ENCODE results near the gene CRMP1. TPM values are rescaled to one million over a fixed set of nuclear protein-coding genes. Genes with fewer than 3 reads are reported as not detected.

Gene CRMP1
- total RNA-seq, 1 experiment from 2014 or later, result 134 TPM

DNA sequence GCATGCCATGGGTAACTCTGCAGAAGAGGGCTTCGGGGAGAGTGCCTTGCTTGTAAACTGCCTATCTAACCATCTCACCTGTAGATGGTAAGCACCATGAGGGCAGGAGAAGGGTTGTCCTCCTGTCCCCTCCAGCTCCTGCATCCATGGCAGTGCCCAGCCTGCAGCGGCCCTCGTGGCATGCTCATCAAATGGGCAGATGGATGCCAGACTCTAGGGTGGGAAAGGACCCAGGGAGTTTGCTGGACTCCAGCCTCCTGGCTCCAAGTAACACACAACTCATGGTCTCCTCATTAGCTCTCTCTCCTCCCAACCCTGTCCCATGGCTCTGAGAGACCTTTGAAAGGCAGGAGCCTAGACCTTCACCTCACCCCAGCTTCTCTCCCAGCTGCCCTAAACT lies 29.7 kb upstream of the CRMP1 start:
- POLR2A ChIA-PET, result no interaction called here
- no peak for TF ChIP-seq KAT7 (CRISPR knock-in tag; IDR thresholded peaks at IDR 0.05; ENCODE audit: borderline replicate concordance)
- TF ChIP-seq E2F1 (CRISPR knock-in tag; IDR thresholded peaks at IDR 0.05), result no peak
- no peak for TF ChIP-seq ZNF396 (CRISPR knock-in tag; IDR thresholded peaks at IDR 0.05; ENCODE audit: borderline replicate concordance)
- no peak for TF ChIP-seq FOXP4 (CRISPR knock-in tag; IDR thresholded peaks at IDR 0.05)
- TF ChIP-seq STAT6 (CRISPR knock-in tag; conservative IDR thresholded peaks at IDR 0.05; ENCODE audit: low read depth), result no peak
- TF ChIP-seq, protein P1, sequence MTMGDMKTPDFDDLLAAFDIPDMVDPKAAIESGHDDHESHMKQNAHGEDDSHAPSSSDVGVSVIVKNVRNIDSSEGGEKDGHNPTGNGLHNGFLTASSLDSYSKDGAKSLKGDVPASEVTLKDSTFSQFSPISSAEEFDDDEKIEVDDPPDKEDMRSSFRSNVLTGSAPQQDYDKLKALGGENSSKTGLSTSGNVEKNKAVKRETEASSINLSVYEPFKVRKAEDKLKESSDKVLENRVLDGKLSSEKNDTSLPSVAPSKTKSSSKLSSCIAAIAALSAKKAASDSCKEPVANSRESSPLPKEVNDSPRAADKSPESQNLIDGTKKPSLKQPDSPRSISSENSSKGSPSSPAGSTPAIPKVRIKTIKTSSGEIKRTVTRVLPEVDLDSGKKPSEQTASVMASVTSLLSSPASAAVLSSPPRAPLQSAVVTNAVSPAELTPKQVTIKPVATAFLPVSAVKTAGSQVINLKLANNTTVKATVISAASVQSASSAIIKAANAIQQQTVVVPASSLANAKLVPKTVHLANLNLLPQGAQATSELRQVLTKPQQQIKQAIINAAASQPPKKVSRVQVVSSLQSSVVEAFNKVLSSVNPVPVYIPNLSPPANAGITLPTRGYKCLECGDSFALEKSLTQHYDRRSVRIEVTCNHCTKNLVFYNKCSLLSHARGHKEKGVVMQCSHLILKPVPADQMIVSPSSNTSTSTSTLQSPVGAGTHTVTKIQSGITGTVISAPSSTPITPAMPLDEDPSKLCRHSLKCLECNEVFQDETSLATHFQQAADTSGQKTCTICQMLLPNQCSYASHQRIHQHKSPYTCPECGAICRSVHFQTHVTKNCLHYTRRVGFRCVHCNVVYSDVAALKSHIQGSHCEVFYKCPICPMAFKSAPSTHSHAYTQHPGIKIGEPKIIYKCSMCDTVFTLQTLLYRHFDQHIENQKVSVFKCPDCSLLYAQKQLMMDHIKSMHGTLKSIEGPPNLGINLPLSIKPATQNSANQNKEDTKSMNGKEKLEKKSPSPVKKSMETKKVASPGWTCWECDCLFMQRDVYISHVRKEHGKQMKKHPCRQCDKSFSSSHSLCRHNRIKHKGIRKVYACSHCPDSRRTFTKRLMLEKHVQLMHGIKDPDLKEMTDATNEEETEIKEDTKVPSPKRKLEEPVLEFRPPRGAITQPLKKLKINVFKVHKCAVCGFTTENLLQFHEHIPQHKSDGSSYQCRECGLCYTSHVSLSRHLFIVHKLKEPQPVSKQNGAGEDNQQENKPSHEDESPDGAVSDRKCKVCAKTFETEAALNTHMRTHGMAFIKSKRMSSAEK (CRISPR knock-in tag; IDR thresholded peaks at IDR 0.05; ENCODE audit: borderline replicate concordance), result no peak
- TF ChIP-seq ZNF671 (CRISPR knock-in tag; IDR thresholded peaks at IDR 0.05), result no peak
- TF ChIP-seq SP1 (CRISPR knock-in tag; conservative IDR thresholded peaks at IDR 0.05), result no peak
- no peak for TF ChIP-seq ZSCAN18 (CRISPR knock-in tag; IDR thresholded peaks at IDR 0.05)
- no peak for TF ChIP-seq ZNF263 (CRISPR knock-in tag; IDR thresholded peaks at IDR 0.05; ENCODE audit: low read depth)
- TF ChIP-seq FOXJ3 (CRISPR knock-in tag; IDR thresholded peaks at IDR 0.05; ENCODE audit: borderline replicate concordance), result no peak
- no peak for TF ChIP-seq ZNF219 (CRISPR knock-in tag; IDR thresholded peaks at IDR 0.05; ENCODE audit: borderline replicate concordance)
- TF ChIP-seq ZNF121 (CRISPR knock-in tag; IDR thresholded peaks at IDR 0.05), result no peak
- TF ChIP-seq FOXP1 (CRISPR knock-in tag; IDR thresholded peaks at IDR 0.05; ENCODE audit: borderline replicate concordance), result no peak
- H3K27me3 Mint-ChIP-seq (ENCODE audit: low read depth), result peaks cover 11% of the 10 kb centered on the region; the same call in 1 of the 2 replicates
- CTCF ChIA-PET, result interaction anchor here (1.7 kb wide), 1 partner anchor 9 kb away, joined by 3 read pairs; no protein-coding TSS in a partner anchor
- no peak for DNase-seq (ENCODE audit: low spot score)
- no peak for ATAC-seq
- H3K4me3 Mint-ChIP-seq, result no peak overlapping the region
- no peak overlapping the region for H3K27ac Mint-ChIP-seq
- peaks cover 40% of the 10 kb centered on the region for H3K4me1 Mint-ChIP-seq
- H3K36me3 Mint-ChIP-seq, result no peaks in the 10 kb centered on the region
- H3K9me3 Mint-ChIP-seq, result no peaks in the 10 kb centered on the region

Data from WTC11 (cell line).